Psoas muscle (tissue), 8 donors: ENCODE measurements around the gene CALHM6. TPM values are rescaled to one million over a fixed set of nuclear protein-coding genes. Genes with fewer than 3 reads are reported as not detected.

Experiments
- ATAC-seq, 4 donors: fragments of 200-7000 bp; cut with Tn5 transposase; one replicate each; pipeline ENCODE4 v1.9.1; 2020; ENCODE audit warnings: moderate library complexity in 3 of 4, mild to moderate bottlenecking in 2 of 4
- DNase-seq, 2 donors: peaks; one replicate each; pipeline ENCODE4 v3.0.0-alpha.2; 2020
- H3K27ac ChIP-seq: fragments of 200-600 bp; one replicate; pipeline ENCODE4 v1.8.0; 2022
- H3K27me3 ChIP-seq, 3 donors: fragments of 200-600 bp in 1 of 3; one replicate each; pipeline versions ENCODE4 v1.6.1 to v1.8.0; 2013 to 2022; ENCODE audit warnings: low read length in 2 of 3, mild to moderate bottlenecking in 2 of 3, moderate library complexity in 1 of 3; ENCODE audit not compliant: insufficient read depth in 3 of 3
- H3K36me3 ChIP-seq, 2 donors: fragments of 200-600 bp in 1 of 2; one replicate each; pipeline versions ENCODE4 v1.6.1 to v1.8.0; 2013 to 2022; ENCODE audit warnings: low read depth in 1 of 2, mild to moderate bottlenecking in 1 of 2, moderate library complexity in 1 of 2; ENCODE audit not compliant: insufficient read depth in 1 of 2
- H3K4me1 ChIP-seq: fragments of 200-600 bp; one replicate; pipeline ENCODE4 v1.8.0; 2022
- H3K4me3 ChIP-seq: fragments of 200-600 bp; one replicate; pipeline ENCODE4 v1.8.0; 2022; ENCODE audit warnings: mild to moderate bottlenecking
- H3K9me3 ChIP-seq: fragments of 200-600 bp; one replicate; pipeline ENCODE4 v1.8.0; 2022
- WGBS, 3 donors: extraction: QIAGEN DNeasy Blood & Tissue Kit; methylation state at CpG; one replicate each; pipeline versions ENCODE4 v1.1.6 to v1.1.7; 2013; 5-methylcytosine and 5-hydroxymethylcytosine counted together
- intact Hi-C, 2 donors: fragments of 100-400 bp; cut with DNase I; formaldehyde crosslinking; loops; one replicate each; pipeline versions ENCODE4 v1.11.0 to v1.14.2; 2022
- polyA plus RNA-seq, 3 donors: library from polyadenylated mRNA; stranded (reverse); fragments of 200-250 nt; gene quantifications; one replicate each; pipeline ENCODE4 v1.2.3, GENCODE V29; 2013
- total RNA-seq, 4 donors: library from RNA; stranded (reverse); fragmentation: NEBNext Ultra II Directional in 2 of 4; extraction: Animal tissue kit (Norgen Biotek cat#: 25700) in 2 of 4; gene quantifications; one replicate each; pipeline versions ENCODE4 v1.2.1 to v1.2.4, GENCODE V29; 2021 to 2023
- TF ChIP-seq, protein P1 (sequence below): fragments of 200-600 bp; IDR thresholded peaks from one replicate; pipeline ENCODE4 v1.8.0; 2022; ENCODE audit warnings: antibody characterized with exemption
- donor health status: healthy with polysubstance abuse.
- donor health status: DM: no; HTN: no; CAD: no; lungs with moderate emphysema.
- donor health status: Bipolar disorder and iron deficiency.
- donor health status: healthy.
- donor health status: DM: yes; HTN: yes; CAD: no.
- donor health status: DM: no; HTN: no; CAD: no.
- donor health status: DM: no; HTN: no; CAD: no.
- donor health status: DM: yes; HTN: yes; CAD: no.

Gene CALHM6
- total and polyA plus RNA-seq, 7 donors = 0.50 to 2.1 (median 0.91) TPM; not detected in 1

DNA sequence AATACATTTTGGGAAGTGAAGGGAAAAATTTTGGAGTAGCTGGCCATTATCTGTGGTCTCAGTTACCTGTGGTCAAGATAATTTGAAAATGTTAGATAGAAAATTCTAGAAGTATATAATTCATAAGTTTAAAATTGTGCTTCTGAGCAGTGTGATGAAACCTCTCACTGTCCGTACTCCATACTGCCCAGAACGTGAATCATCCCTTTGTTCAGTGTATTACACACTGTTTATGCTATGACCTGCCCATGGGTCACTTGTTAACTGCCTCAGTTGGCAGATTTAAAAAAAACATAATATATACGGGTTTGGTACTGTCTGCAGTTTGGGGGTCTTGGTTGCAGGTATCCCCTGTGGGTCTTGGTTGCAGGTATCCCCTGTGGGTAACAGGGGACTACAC lies 46.1 kb downstream of the CALHM6 start:
- no peak overlapping the region for H3K4me3 ChIP-seq
- H3K4me1 ChIP-seq = peaks cover 4% of the 10 kb centered on the region
- no peaks in the 10 kb centered on the region for H3K36me3 ChIP-seq
- intact Hi-C loops = no loop called here
- TF ChIP-seq, protein P1, sequence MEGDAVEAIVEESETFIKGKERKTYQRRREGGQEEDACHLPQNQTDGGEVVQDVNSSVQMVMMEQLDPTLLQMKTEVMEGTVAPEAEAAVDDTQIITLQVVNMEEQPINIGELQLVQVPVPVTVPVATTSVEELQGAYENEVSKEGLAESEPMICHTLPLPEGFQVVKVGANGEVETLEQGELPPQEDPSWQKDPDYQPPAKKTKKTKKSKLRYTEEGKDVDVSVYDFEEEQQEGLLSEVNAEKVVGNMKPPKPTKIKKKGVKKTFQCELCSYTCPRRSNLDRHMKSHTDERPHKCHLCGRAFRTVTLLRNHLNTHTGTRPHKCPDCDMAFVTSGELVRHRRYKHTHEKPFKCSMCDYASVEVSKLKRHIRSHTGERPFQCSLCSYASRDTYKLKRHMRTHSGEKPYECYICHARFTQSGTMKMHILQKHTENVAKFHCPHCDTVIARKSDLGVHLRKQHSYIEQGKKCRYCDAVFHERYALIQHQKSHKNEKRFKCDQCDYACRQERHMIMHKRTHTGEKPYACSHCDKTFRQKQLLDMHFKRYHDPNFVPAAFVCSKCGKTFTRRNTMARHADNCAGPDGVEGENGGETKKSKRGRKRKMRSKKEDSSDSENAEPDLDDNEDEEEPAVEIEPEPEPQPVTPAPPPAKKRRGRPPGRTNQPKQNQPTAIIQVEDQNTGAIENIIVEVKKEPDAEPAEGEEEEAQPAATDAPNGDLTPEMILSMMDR = no peak
- DNase-seq (no peak), ATAC-seq (no peak)
- H3K27ac ChIP-seq = no peak overlapping the region
- H3K27me3 ChIP-seq = no peaks in the 10 kb centered on the region
- no peaks in the 10 kb centered on the region for H3K9me3 ChIP-seq
- 85 to 90% (median 87%) methylated on average over 3 of the region's 3 CpGs for WGBS, 3 donors

DNA sequence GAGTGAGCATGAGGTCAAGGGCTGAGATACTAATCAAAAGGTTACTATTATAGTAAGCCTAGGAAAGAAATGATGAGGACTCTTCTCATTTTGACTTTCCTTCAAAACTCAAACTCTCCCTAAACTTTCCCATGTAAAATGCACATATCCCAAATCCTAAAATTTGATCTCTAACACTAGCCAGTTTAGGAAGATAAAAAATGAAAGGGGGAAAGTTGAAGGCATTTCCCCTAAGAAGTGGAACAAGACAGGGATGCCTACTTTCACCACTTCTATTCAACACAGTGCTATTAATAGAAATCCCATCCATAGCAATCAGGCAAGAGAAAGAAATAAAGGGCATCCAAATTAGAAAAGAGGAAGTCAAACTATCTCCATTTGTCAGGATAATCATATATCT lies 47.4 kb downstream of the CALHM6 start:
- no peaks in the 10 kb centered on the region for H3K27me3 ChIP-seq
- no peaks in the 10 kb centered on the region for H3K36me3 ChIP-seq
- peaks cover 4% of the 10 kb centered on the region for H3K4me1 ChIP-seq
- TF ChIP-seq, protein P1 = no peak
- H3K27ac ChIP-seq = no peak overlapping the region
- intact Hi-C loops = no loop called here
- no peak overlapping the region for H3K4me3 ChIP-seq
- ATAC-seq (no peak), DNase-seq (no peak)
- no peaks in the 10 kb centered on the region for H3K9me3 ChIP-seq

DNA sequence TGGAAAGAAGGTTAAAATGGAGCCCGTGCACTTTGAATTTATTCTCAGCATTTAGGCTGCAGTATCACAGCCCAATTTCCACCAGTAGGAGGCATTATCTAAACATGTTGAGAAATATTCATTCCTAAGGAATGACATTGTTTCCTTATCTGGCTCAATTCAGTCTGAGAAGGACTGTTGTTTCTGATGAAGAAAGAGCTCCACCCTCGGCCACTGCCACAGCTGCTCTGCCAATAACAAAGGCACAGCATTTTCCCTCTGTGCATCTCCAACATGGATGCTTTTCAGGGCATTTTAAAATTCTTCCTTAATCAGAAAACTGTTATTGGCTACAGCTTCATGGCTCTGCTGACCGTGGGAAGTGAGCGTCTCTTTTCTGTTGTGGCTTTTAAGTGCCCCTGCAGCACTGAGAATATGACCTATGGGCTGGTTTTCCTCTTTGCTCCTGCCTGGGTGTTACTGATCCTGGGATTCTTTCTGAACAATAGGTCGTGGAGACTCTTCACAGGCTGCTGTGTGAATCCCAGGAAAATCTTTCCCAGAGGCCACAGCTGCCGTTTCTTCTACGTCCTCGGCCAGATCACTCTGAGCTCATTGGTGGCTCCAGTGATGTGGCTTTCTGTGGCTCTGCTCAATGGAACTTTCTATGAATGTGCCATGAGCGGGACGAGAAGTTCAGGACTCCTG lies 50.4 kb downstream of the CALHM6 start, which contains the start of gene CALHM5:
Gene CALHM5 (plus strand): TSS at position 216 of the 687 bp plus-strand sequence. CDS start 58 bp downstream, at position 274.
- Histone ChIP-seq H3K36me3 (no peaks in the 10 kb centered on the region), H3K4me3 (peak within 1 kb of the TSS; percentile 60), H3K27ac (peak within 1 kb of the TSS; percentile 75), H3K4me1 (peaks cover 4% of the 10 kb centered on the region), H3K9me3 (no peaks in the 10 kb centered on the region), H3K27me3 (no peaks in the 10 kb centered on the region)
- DNase-seq (peak; percentile 34 to 59), ATAC-seq (peak; percentile 68 to 94 (median 86))
- 11 to 16% (median 14%) methylated on average over 10 of the region's 10 CpGs for WGBS, 3 donors
- intact Hi-C loops = no loop called here
- TF ChIP-seq, protein P1 = peak; percentile 58

DNA sequence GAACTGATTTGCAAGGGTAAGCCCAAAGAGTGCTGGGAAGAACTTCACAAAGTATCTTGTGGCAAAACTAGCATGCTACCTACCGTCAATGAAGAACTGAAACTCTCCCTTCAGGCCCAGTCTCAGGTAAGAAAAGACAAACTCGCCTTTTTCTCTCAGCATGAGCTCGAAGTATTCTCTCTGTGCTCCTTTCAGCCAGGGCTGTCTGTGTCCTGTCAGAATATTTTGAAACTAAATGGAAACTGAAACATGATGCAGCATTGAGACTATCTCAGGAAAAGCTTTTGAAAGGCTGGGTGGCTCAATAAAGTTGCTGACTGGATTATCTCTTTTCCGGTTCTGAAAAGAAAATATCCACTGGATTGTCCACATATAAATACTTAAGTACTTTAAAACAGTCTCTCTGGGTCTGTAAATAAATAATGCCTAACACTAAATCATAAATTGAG lies 51.0 kb downstream of the CALHM6 start:
- Histone ChIP-seq H3K36me3 (no peaks in the 10 kb centered on the region), H3K27me3 (no peaks in the 10 kb centered on the region), H3K4me3 (peak overlapping the region; percentile 60), H3K4me1 (peaks cover 4% of the 10 kb centered on the region), H3K9me3 (no peaks in the 10 kb centered on the region), H3K27ac (peak overlapping the region; percentile 75)
- WGBS, 3 donors = 24 to 33% (median 26%) methylated on average over 4 of the region's 4 CpGs
- no peak for DNase-seq
- ATAC-seq = peak in 3 of 4 donors; percentile 17 to 59 (median 37)
- intact Hi-C loops = no loop called here
- TF ChIP-seq, protein P1 = no peak

DNA sequence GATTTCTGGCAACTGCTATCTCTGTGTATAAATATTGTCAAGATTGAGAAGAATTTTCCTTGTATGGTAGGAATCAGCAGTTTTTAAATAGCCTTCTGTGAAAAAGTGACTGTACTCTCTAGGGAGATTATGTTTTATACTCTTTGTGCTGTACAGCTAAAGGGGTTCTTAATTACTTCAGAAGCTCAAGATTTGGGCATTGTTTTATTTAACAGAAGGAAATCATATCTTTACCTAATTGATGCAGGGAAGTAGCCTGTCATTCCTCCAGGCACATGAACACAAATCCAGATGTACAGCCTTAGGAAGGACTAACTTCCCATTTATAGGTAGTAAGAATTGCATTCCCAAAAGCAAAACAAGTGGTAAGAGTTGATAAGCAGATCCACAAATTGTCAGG lies 51.6 kb downstream of the CALHM6 start:
- Histone ChIP-seq H3K36me3 (no peaks in the 10 kb centered on the region), H3K4me3 (peak overlapping the region; percentile 60), H3K4me1 (peaks cover 4% of the 10 kb centered on the region), H3K27me3 (no peaks in the 10 kb centered on the region), H3K9me3 (no peaks in the 10 kb centered on the region), H3K27ac (peak overlapping the region; percentile 75)
- TF ChIP-seq, protein P1 = no peak
- ATAC-seq = peak in 1 of 4 donors; percentile 37
- intact Hi-C loops = no loop called here
- no peak for DNase-seq
